ENCODE measurements around the gene TNS2.

- TF ChIP-seq CTCF (IDR thresholded peaks at IDR 0.05) (no peak), POLR2A (IDR thresholded peaks at IDR 0.05) (no peak)
Observed at GRCh38 chr12:53007343-53007742, 42.5 kb upstream of the TNS2 start.

Data from heart left ventricle (tissue), 13 donors.